ENCODE data around the gene MGA. TPM values are rescaled to one million over a fixed set of nuclear protein-coding genes. Genes with fewer than 3 reads are reported as not detected.

The MGA gene
- total and polyA plus RNA-seq, 2 experiments from 2014 or later: 42.6 to 58.9 TPM

DNA sequence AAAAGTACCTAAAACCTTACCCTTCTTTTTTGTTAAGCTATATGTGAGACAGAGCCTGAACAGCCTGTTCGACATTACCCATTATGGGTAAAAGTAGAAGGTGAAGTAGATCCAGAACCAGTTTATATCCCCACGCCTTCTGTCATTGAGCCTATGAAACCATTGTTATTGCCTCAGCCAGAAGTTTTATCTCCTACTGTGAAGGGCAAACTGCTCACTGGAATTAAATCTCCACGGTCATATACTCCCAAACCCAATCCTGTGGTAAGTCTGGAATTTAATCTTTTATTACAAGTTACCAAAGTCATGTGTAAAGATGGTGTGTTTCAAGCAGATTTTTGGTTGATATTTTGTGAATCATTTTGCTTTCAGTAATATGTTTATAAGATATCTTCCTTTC, 66.9 kb downstream of the MGA start:
- H2AFZ ChIP-seq: no peak overlapping the region
- no peak overlapping the region for H3K4me2 ChIP-seq
- peaks cover 10% of the 10 kb centered on the region; the same call in 1 of the 2 replicates for H4K20me1 ChIP-seq (replicated peaks; ENCODE audit: insufficient read depth)
- TF ChIP-seq ZNF114 (CRISPR knock-in tag; IDR thresholded peaks at IDR 0.05): no peak
- no peak for TF ChIP-seq ETS1 (IDR thresholded peaks at IDR 0.05)
- TF ChIP-seq CREB1 (CRISPR knock-in tag; IDR thresholded peaks at IDR 0.05; ENCODE audit: low read depth): no peak
- no peak for TF ChIP-seq POLR2AphosphoS5 (IDR thresholded peaks at IDR 0.05; ENCODE audit: low read depth)
- TF ChIP-seq, protein P1, sequence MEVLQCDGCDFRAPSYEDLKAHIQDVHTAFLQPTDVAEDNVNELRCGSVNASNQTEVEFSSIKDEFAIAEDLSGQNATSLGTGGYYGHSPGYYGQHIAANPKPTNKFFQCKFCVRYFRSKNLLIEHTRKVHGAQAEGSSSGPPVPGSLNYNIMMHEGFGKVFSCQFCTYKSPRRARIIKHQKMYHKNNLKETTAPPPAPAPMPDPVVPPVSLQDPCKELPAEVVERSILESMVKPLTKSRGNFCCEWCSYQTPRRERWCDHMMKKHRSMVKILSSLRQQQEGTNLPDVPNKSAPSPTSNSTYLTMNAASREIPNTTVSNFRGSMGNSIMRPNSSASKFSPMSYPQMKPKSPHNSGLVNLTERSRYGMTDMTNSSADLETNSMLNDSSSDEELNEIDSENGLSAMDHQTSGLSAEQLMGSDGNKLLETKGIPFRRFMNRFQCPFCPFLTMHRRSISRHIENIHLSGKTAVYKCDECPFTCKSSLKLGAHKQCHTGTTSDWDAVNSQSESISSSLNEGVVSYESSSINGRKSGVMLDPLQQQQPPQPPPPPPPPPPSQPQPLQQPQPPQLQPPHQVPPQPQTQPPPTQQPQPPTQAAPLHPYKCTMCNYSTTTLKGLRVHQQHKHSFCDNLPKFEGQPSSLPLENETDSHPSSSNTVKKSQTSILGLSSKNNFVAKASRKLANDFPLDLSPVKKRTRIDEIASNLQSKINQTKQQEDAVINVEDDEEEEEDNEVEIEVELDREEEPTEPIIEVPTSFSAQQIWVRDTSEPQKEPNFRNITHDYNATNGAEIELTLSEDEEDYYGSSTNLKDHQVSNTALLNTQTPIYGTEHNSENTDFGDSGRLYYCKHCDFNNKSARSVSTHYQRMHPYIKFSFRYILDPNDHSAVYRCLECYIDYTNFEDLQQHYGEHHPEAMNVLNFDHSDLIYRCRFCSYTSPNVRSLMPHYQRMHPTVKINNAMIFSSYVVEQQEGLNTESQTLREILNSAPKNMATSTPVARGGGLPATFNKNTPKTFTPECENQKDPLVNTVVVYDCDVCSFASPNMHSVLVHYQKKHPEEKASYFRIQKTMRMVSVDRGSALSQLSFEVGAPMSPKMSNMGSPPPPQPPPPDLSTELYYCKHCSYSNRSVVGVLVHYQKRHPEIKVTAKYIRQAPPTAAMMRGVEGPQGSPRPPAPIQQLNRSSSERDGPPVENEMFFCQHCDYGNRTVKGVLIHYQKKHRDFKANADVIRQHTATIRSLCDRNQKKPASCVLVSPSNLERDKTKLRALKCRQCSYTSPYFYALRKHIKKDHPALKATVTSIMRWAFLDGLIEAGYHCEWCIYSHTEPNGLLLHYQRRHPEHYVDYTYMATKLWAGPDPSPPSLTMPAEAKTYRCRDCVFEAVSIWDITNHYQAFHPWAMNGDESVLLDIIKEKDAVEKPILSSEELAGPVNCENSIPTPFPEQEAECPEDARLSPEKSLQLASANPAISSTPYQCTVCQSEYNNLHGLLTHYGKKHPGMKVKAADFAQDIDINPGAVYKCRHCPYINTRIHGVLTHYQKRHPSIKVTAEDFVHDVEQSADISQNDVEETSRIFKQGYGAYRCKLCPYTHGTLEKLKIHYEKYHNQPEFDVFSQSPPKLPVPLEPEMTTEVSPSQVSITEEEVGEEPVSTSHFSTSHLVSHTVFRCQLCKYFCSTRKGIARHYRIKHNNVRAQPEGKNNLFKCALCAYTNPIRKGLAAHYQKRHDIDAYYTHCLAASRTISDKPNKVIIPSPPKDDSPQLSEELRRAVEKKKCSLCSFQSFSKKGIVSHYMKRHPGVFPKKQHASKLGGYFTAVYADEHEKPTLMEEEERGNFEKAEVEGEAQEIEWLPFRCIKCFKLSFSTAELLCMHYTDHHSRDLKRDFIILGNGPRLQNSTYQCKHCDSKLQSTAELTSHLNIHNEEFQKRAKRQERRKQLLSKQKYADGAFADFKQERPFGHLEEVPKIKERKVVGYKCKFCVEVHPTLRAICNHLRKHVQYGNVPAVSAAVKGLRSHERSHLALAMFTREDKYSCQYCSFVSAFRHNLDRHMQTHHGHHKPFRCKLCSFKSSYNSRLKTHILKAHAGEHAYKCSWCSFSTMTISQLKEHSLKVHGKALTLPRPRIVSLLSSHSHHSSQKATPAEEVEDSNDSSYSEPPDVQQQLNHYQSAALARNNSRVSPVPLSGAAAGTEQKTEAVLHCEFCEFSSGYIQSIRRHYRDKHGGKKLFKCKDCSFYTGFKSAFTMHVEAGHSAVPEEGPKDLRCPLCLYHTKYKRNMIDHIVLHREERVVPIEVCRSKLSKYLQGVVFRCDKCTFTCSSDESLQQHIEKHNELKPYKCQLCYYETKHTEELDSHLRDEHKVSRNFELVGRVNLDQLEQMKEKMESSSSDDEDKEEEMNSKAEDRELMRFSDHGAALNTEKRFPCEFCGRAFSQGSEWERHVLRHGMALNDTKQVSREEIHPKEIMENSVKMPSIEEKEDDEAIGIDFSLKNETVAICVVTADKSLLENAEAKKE (CRISPR knock-in tag; IDR thresholded peaks at IDR 0.05): no peak
- TF ChIP-seq REST (IDR thresholded peaks at IDR 0.05; ENCODE audit: unreplicated experiment): no peak
- no peak for TF ChIP-seq EZH2phosphoT487 (IDR thresholded peaks at IDR 0.05; ENCODE audit: unreplicated experiment)
- no peak for TF ChIP-seq EZH2 (IDR thresholded peaks at IDR 0.05; ENCODE audit: low read depth, unreplicated experiment)
- no peak for TF ChIP-seq JUNB (IDR thresholded peaks at IDR 0.05; ENCODE audit: unreplicated experiment)
- TF ChIP-seq STAT1 (IDR thresholded peaks at IDR 0.05; ENCODE audit: unreplicated experiment): no peak
- no peak for TF ChIP-seq CTCF (conservative IDR thresholded peaks at IDR 0.05; ENCODE audit: low read depth in 2 of 2)
- TF ChIP-seq NANOG (IDR thresholded peaks at IDR 0.05; ENCODE audit: borderline replicate concordance): no peak
- TF ChIP-seq ZNF331 (CRISPR knock-in tag; IDR thresholded peaks at IDR 0.05; ENCODE audit: low read depth): no peak
- Mint-ChIP-seq H3K36me3 (ENCODE audit: low read depth) (peaks cover 7% of the 10 kb centered on the region; the same call in 2 of the 3 replicates), H3K27ac (no peak overlapping the region), H3K4me3 (no peak overlapping the region), H3K27me3 (ENCODE audit: insufficient read depth, low read depth, poor library complexity) (peaks cover 2% of the 10 kb centered on the region), H3K9me3 (no peaks in the 10 kb centered on the region), H3K4me1 (no peaks in the 10 kb centered on the region; the same call in 2 of the 3 replicates)
- no peaks in the 10 kb centered on the region for H3K9me2 ChIP-seq (ENCODE audit: insufficient read depth)
- H3K4me1 ChIP-seq (ENCODE audit: insufficient read depth): no peaks in the 10 kb centered on the region
- peaks cover 16% of the 10 kb centered on the region for H3K79me2 ChIP-seq (replicated peaks; ENCODE audit: insufficient read depth)
- H3F3A ChIP-seq (replicated peaks; ENCODE audit: low read depth): no peaks in the 10 kb centered on the region
- no peak overlapping the region for H3K4me3 ChIP-seq
- H3K36me3 ChIP-seq (ENCODE audit: insufficient read depth): no peaks in the 10 kb centered on the region
- DNase-seq (ENCODE audit: low spot score): no peak
- no peak overlapping the region for H3K27ac ChIP-seq (ENCODE audit: low read depth)
- no peak for ATAC-seq
- H3K27me3 ChIP-seq (ENCODE audit: insufficient read depth): no peaks in the 10 kb centered on the region
